Measurements from ENCODE around the gene MYH15.

DNA sequence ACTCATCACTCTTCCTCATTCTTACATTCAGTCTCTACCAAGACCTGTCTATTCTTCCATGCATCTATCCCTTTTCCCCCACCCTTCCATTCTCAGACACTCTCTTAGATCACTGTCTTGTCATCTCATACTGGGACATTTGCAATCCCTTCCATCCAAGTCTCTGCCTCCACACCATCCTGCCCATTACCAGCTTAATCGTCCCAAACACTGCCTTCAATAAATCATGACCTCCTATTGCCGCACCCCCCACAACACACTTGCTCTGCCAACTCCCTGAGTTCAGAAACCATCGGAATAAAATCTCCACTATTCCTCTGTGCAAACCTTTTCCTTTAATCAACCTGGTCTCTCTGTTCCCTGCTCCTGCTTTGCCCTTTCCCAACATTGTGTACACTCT, 18.9 kb downstream of the MYH15 start:
- no peak for TF ChIP-seq POLR2A (IDR thresholded peaks at IDR 0.05)
- TF ChIP-seq, protein P1, sequence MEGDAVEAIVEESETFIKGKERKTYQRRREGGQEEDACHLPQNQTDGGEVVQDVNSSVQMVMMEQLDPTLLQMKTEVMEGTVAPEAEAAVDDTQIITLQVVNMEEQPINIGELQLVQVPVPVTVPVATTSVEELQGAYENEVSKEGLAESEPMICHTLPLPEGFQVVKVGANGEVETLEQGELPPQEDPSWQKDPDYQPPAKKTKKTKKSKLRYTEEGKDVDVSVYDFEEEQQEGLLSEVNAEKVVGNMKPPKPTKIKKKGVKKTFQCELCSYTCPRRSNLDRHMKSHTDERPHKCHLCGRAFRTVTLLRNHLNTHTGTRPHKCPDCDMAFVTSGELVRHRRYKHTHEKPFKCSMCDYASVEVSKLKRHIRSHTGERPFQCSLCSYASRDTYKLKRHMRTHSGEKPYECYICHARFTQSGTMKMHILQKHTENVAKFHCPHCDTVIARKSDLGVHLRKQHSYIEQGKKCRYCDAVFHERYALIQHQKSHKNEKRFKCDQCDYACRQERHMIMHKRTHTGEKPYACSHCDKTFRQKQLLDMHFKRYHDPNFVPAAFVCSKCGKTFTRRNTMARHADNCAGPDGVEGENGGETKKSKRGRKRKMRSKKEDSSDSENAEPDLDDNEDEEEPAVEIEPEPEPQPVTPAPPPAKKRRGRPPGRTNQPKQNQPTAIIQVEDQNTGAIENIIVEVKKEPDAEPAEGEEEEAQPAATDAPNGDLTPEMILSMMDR (IDR thresholded peaks at IDR 0.05), result no peak

All from thyroid gland (tissue), 4 donors.